Pancreas (tissue), 10 donors: ENCODE measurements around the gene INPP5A. TPM values are rescaled to one million over a fixed set of nuclear protein-coding genes. Genes with fewer than 3 reads are reported as not detected.

Experiments
- ATAC-seq, 4 donors: fragments of 200-7000 bp; cut with Tn5 transposase; one replicate each; pipeline versions ENCODE4 v1.8.0 to v1.9.1; 2020; ENCODE audit warnings: mild to moderate bottlenecking in 4 of 4, moderate library complexity in 4 of 4
- DNase-seq, 6 donors: peaks; one replicate each; pipeline ENCODE4 v3.0.0-alpha.2; 2020
- FAIRE-seq: peaks from 2 replicates; lab custom pipeline; 2012; peaks lifted over from hg19 to GRCh38; lab: Jason Lieb, UNC
- H3K27ac ChIP-seq, 4 donors: fragments of 200-600 bp; sonication (generic); 1 replicate in 3 of 4; 2 replicates in 1 of 4; pipeline versions ENCODE4 v1.5.0 to v1.8.0; 2020
- H3K27me3 ChIP-seq, 4 donors: fragments of 200-600 bp; one replicate each; pipeline ENCODE4 v1.8.0; 2021
- H3K36me3 ChIP-seq, 3 donors: fragments of 200-600 bp; sonication (generic) in 1 of 3; one replicate each; pipeline versions ENCODE4 v1.5.0 to v1.8.0; 2020 to 2021
- H3K4me1 ChIP-seq, 3 donors: fragments of 200-600 bp; one replicate each; pipeline ENCODE4 v1.8.0; 2021
- H3K4me3 ChIP-seq, 4 donors: fragments of 200-600 bp; sonication (generic) in 2 of 4; one replicate each; pipeline versions ENCODE4 v1.5.0 to v1.8.0; 2020 to 2021
- H3K9me3 ChIP-seq, 4 donors: fragments of 200-600 bp; one replicate each; pipeline ENCODE4 v1.8.0; 2021
- CTCF ChIP-seq, 4 donors: fragments of 200-600 bp; sonication (generic) in 3 of 4; IDR thresholded peaks; one replicate each; pipeline versions ENCODE4 v1.5.0 to v1.8.0; 2021; ENCODE audit warnings: antibody characterized with exemption in 4 of 4
- WGBS, 2 donors: extraction: QIAGEN DNeasy Blood & Tissue Kit; methylation state at CpG; one replicate each; pipeline ENCODE4 v1.1.7; 2013; 5-methylcytosine and 5-hydroxymethylcytosine counted together
- intact Hi-C, 3 donors: fragments of 100-400 bp; cut with DNase I; formaldehyde crosslinking; loops; one replicate each; pipeline versions ENCODE4 v1.11.1 to v1.14.2; 2022
- polyA plus RNA-seq, 2 donors: library from polyadenylated mRNA; stranded (reverse); fragments of 200-250 nt; gene quantifications; one replicate each; pipeline ENCODE4 v1.2.3, GENCODE V29; 2013
- total RNA-seq, 6 donors: library from RNA; stranded (reverse); fragmentation: NEBNext Ultra II Directional in 4 of 6; extraction: Animal tissue kit (Norgen Biotek cat#: 25700) in 4 of 6; gene quantifications; one replicate each; pipeline versions ENCODE4 v1.2.1 to v1.2.4, GENCODE V29; 2021 to 2023
- donor health status: healthy with polysubstance abuse.
- donor health status: DM: no; HTN: no; CAD: no; lungs with moderate emphysema.
- donor health status: DM: no; HTN: no; CAD: no.
- donor health status: control.
- donor health status: control.
- donor health status: Bipolar disorder and iron deficiency.
- donor health status: DM: yes; HTN: yes; CAD: no.
- donor health status: DM: no; HTN: no; CAD: no.
- donor health status: DM: no; HTN: no; CAD: no.
- donor health status: DM: yes; HTN: yes; CAD: no.

The INPP5A gene
- total and polyA plus RNA-seq, 8 donors = 5.9 to 15.6 (median 11.3) TPM

GRCh38 chr10:132652936-132653590 lies 115.5 kb downstream of the INPP5A start:
- no peaks in the 10 kb centered on the region for H3K36me3 ChIP-seq
- intact Hi-C loops = loop anchor here in 2 of 3 donors (10.0 kb wide), 2 partner anchors 132 to 472 kb away; partner anchors contain the start of gene NKX6-2 (in 1 of the 2)
- ATAC-seq = no peak

GRCh38 chr10:132653721-132654120 lies 116.1 kb downstream of the INPP5A start:
- no peaks in the 10 kb centered on the region for H3K27me3 ChIP-seq
- H3K36me3 ChIP-seq = no peaks in the 10 kb centered on the region
- no peak for TF ChIP-seq CTCF (IDR thresholded peaks at IDR 0.05)
- H3K9me3 ChIP-seq = no peaks in the 10 kb centered on the region
- peaks cover 0 to 6% (median 0%) of the 10 kb centered on the region in 3 donors for H3K4me1 ChIP-seq
- H3K27ac ChIP-seq = no peak overlapping the region
- FAIRE-seq (no peak), DNase-seq (peak in 1 of 6 donors; percentile 48), ATAC-seq (no peak)
- intact Hi-C loops = loop anchor here in 2 of 3 donors (10.0 kb wide), 2 partner anchors 131 to 471 kb away; partner anchors contain the start of gene NKX6-2 (in 1 of the 2)
- no peak overlapping the region for H3K4me3 ChIP-seq
- WGBS, 2 donors = 92 to 94% methylated on average over 20 of the region's 20 CpGs

More at GRCh38 chr10:132652936-132653590, 115.5 kb downstream of the INPP5A start:
- Histone ChIP-seq H3K4me3 (no peak overlapping the region), H3K27ac (no peak overlapping the region), H3K9me3 (no peaks in the 10 kb centered on the region), H3K27me3 (no peaks in the 10 kb centered on the region), H3K4me1 (peaks cover 0 to 6% (median 0%) of the 10 kb centered on the region in 3 donors)
- FAIRE-seq (no peak), DNase-seq (peak in 1 of 6 donors; percentile 38)
- WGBS, 2 donors = 93 to 94% methylated on average over 30 to 31 of the region's 31 CpGs
- no peak for TF ChIP-seq CTCF (IDR thresholded peaks at IDR 0.05)

- ATAC-seq (no peak), DNase-seq (peak in 2 of 6 donors; percentile 52 to 75), FAIRE-seq (no peak)
- H3K27me3 ChIP-seq = no peaks in the 10 kb centered on the region
- peaks cover 0 to 6% (median 0%) of the 10 kb centered on the region in 3 donors for H3K4me1 ChIP-seq
- intact Hi-C loops = loop anchor here in 2 of 3 donors (10.0 kb wide), 2 partner anchors 131 to 471 kb away; partner anchors contain the start of gene NKX6-2 (in 1 of the 2)
- H3K27ac ChIP-seq = no peak overlapping the region
- H3K9me3 ChIP-seq = no peaks in the 10 kb centered on the region
- 92% methylated on average over 12 of the region's 12 CpGs for WGBS, 2 donors
- H3K4me3 ChIP-seq = no peak overlapping the region
- no peaks in the 10 kb centered on the region for H3K36me3 ChIP-seq
- no peak for TF ChIP-seq CTCF (IDR thresholded peaks at IDR 0.05)
These were observed 116.6 kb downstream of the INPP5A start for GRCh38 chr10:132654121-132654571.

- FAIRE-seq = no peak
- Histone ChIP-seq H3K27me3 (no peaks in the 10 kb centered on the region), H3K9me3 (no peaks in the 10 kb centered on the region), H3K27ac (no peak overlapping the region), H3K4me3 (no peak overlapping the region), H3K36me3 (no peaks in the 10 kb centered on the region), H3K4me1 (peaks cover 0 to 6% (median 0%) of the 10 kb centered on the region in 3 donors)
- peak in 5 of 6 donors; percentile 40 to 85 (median 66) for DNase-seq
- TF ChIP-seq CTCF (IDR thresholded peaks at IDR 0.05) = peak; percentile 84 to 92 (median 87)
- intact Hi-C loops = loop anchor here in 2 of 3 donors (10.0 kb wide), 2 partner anchors 130 to 470 kb away; partner anchors contain the start of gene NKX6-2 (in 1 of the 2)
- WGBS, 2 donors = 63 to 64% methylated on average over 48 of the region's 48 CpGs
- ATAC-seq = peak; percentile 55 to 82 (median 76)
These were observed 117.4 kb downstream of the INPP5A start for GRCh38 chr10:132654708-132655661.
